Gastrocnemius medialis (tissue), 4 donors: ENCODE results near the gene ADGRL2. TPM values are rescaled to one million over a fixed set of nuclear protein-coding genes. Genes with fewer than 3 reads are reported as not detected.

Experiments
- ATAC-seq, 2 donors: fragments of 150-250 bp; one replicate each; pipeline ENCODE4 v1.9.1; 2016
- DNase-seq, 2 donors: peaks; one replicate each; pipeline ENCODE4 v3.0.0-alpha.2; 2019
- H3K27ac ChIP-seq, 4 donors: fragments of 200-600 bp; sonication (generic); 1 replicate in 1 of 4; 2 replicates in 3 of 4; pipeline ENCODE4 v1.5.1; 2016 to 2018; ENCODE audit warnings: mild to moderate bottlenecking in 2 of 4, moderate library complexity in 1 of 4
- H3K27me3 ChIP-seq, 3 donors: fragments of 200-600 bp; sonication (generic) in 2 of 3; 1 replicate in 1 of 3; 2 replicates in 2 of 3; pipeline versions ENCODE4 v1.5.1 to v1.6.0; 2016 to 2019; ENCODE audit warnings: mild to moderate bottlenecking in 1 of 3, moderate library complexity in 1 of 3
- H3K36me3 ChIP-seq, 2 donors: fragments of 200-600 bp; sonication (generic) in 1 of 2; one replicate each; pipeline ENCODE4 v1.5.1; 2017 to 2018
- H3K4me1 ChIP-seq, 2 donors: fragments of 200-600 bp; sonication (generic) in 1 of 2; one replicate each; pipeline ENCODE4 v1.5.1; 2016 to 2017; ENCODE audit warnings: mild to moderate bottlenecking in 2 of 2
- H3K4me3 ChIP-seq, 4 donors: fragments of 200-600 bp; sonication (generic) in 3 of 4; 1 replicate in 1 of 4; 2 replicates in 3 of 4; pipeline ENCODE4 v1.5.1; 2016 to 2019; ENCODE audit warnings: mild to moderate bottlenecking in 2 of 4
- H3K9me3 ChIP-seq, 3 donors: fragments of 200-600 bp; sonication (generic) in 2 of 3; 1 replicate in 1 of 3; 2 replicates in 2 of 3; pipeline ENCODE4 v1.5.1; 2016 to 2019
- POLR2A ChIP-seq, 2 donors: fragments of 450-650 bp; IDR thresholded peaks; one replicate each; pipeline ENCODE4 v1.6.1; 2017; ENCODE audit warnings: antibody characterized with exemption in 2 of 2, mild to moderate bottlenecking in 2 of 2, moderate library complexity in 2 of 2
- in situ Hi-C, 4 donors: fragments of 200-750 bp; cut with MboI; loops; one replicate each; pipeline versions ENCODE4 v1.15.0 to v1.8.0; 2017; ENCODE audit warnings: low sequenced_read_pairs in 4 of 4
- intact Hi-C: fragments of 100-400 bp; cut with DNase I; formaldehyde crosslinking; loops from one replicate; pipeline ENCODE4 v1.15.1; 2023; ENCODE audit warnings: low total_unique reads
- total RNA-seq, 4 donors: library from RNA; depleted of rRNA; stranded (reverse); fragments of >200 nt; gene quantifications; one replicate each; pipeline versions ENCODE4 v1.1.0 to v1.2.3, GENCODE V29; 2016
- TF ChIP-seq, protein P1 (sequence below), 5 experiments: fragments of 450-650 bp in 3 of 5; fragments of 200-600 bp in 2 of 5; sonication (generic) in 2 of 5; IDR thresholded peaks in 4 of 5; conservative IDR thresholded peaks in 1 of 5; 1 replicate in 4 of 5; 2 replicates in 1 of 5; pipeline ENCODE4 v1.5.1; 2016 to 2019; ENCODE audit warnings: antibody characterized with exemption in 5 of 5, mild to moderate bottlenecking in 3 of 5, moderate library complexity in 3 of 5

The ADGRL2 gene
- total RNA-seq, 4 donors from 2014 or later = 4.5 to 9.7 (median 6.8) TPM

DNA sequence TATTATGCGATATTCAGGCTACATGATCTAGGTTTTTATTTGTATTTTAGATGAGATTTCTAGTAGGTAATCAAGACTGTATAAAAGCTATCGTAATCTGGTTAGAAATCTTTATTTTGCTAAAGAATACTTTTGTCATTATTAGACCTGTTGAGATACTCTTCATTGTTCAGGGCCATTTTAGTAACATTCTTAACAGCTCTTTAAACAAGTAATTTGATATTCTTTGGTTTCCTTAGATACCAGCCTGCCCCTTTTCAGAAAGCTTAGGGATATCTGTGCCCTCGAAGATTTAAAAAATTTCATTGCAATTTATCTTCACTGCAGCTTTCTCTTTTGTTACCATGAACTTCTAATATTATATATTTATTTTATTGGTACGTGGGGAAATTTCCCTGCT, 18.9 kb downstream of the ADGRL2 start:
- no peak overlapping the region for H3K4me3 ChIP-seq
- TF ChIP-seq, protein P1, sequence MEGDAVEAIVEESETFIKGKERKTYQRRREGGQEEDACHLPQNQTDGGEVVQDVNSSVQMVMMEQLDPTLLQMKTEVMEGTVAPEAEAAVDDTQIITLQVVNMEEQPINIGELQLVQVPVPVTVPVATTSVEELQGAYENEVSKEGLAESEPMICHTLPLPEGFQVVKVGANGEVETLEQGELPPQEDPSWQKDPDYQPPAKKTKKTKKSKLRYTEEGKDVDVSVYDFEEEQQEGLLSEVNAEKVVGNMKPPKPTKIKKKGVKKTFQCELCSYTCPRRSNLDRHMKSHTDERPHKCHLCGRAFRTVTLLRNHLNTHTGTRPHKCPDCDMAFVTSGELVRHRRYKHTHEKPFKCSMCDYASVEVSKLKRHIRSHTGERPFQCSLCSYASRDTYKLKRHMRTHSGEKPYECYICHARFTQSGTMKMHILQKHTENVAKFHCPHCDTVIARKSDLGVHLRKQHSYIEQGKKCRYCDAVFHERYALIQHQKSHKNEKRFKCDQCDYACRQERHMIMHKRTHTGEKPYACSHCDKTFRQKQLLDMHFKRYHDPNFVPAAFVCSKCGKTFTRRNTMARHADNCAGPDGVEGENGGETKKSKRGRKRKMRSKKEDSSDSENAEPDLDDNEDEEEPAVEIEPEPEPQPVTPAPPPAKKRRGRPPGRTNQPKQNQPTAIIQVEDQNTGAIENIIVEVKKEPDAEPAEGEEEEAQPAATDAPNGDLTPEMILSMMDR (IDR thresholded peaks at IDR 0.05 in 4 of 5, conservative IDR thresholded peaks at IDR 0.05 in 1 of 5) = no peak
- TF ChIP-seq POLR2A (IDR thresholded peaks at IDR 0.05) = no peak
- ATAC-seq (no peak), DNase-seq (no peak)
- no peaks in the 10 kb centered on the region for H3K27me3 ChIP-seq
- H3K36me3 ChIP-seq = no peaks in the 10 kb centered on the region
- no peaks in the 10 kb centered on the region for H3K9me3 ChIP-seq
- no peaks in the 10 kb centered on the region for H3K4me1 ChIP-seq
- in situ Hi-C loops = no loop called here
- intact Hi-C loops = loop anchor here (10.0 kb wide), 1 partner anchor 105 kb away; no protein-coding TSS in a partner anchor
- H3K27ac ChIP-seq = no peak overlapping the region

DNA sequence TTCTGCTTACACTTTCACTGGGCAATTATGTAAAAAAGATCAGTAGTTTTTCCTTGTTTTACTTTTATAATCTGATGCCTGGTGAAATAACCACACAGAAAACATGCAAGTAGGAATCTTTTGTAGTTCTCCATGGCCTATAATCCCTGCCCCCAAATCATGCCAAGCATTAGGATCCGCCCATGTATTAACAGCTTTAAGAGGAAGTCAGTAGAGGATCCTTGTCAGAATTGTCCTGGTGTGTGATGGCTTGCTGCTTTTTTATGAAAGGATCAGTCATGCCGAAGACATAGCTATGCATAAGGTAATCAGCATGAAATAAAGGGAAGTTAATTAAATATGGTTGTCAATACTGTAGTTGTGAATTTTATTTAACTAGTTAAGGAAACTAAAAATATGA, 20.0 kb downstream of the ADGRL2 start:
- ATAC-seq (no peak), DNase-seq (no peak)
- intact Hi-C loops = no loop called here
- in situ Hi-C loops = no loop called here
- Histone ChIP-seq H3K4me1 (no peaks in the 10 kb centered on the region), H3K4me3 (no peak overlapping the region), H3K27me3 (no peaks in the 10 kb centered on the region), H3K9me3 (no peaks in the 10 kb centered on the region), H3K36me3 (no peaks in the 10 kb centered on the region), H3K27ac (no peak overlapping the region)
- TF ChIP-seq POLR2A (IDR thresholded peaks at IDR 0.05) = no peak
- TF ChIP-seq, protein P1 (IDR thresholded peaks at IDR 0.05 in 4 of 5, conservative IDR thresholded peaks at IDR 0.05 in 1 of 5) = no peak

DNA sequence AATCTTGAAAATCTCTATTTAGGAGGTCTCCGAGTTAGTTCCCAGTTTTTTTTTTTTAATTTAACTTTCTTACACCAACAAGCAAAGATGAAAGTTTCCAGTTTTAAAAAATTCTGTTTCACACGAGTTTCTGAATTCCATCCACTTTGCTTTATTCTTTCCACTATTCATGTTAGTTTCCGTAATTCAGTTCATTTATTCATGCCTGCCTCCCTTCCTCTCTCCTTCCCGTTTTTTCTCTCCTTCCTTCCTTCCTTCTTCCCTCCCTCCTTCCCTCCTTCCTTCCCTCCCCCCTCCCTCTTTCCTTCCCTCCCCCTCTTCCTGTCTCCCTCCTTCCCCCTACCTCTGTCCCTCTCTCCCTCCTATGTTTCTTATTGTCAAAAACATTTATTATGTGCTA, 22.3 kb downstream of the ADGRL2 start:
- TF ChIP-seq, protein P1 (IDR thresholded peaks at IDR 0.05 in 4 of 5, conservative IDR thresholded peaks at IDR 0.05 in 1 of 5) = no peak
- no peak for TF ChIP-seq POLR2A (IDR thresholded peaks at IDR 0.05)
- Histone ChIP-seq H3K36me3 (no peaks in the 10 kb centered on the region), H3K27me3 (no peaks in the 10 kb centered on the region), H3K27ac (no peak overlapping the region), H3K4me1 (no peaks in the 10 kb centered on the region), H3K4me3 (no peak overlapping the region), H3K9me3 (no peaks in the 10 kb centered on the region)
- in situ Hi-C loops (no loop called here), intact Hi-C loops (no loop called here)
- DNase-seq (no peak), ATAC-seq (no peak)

DNA sequence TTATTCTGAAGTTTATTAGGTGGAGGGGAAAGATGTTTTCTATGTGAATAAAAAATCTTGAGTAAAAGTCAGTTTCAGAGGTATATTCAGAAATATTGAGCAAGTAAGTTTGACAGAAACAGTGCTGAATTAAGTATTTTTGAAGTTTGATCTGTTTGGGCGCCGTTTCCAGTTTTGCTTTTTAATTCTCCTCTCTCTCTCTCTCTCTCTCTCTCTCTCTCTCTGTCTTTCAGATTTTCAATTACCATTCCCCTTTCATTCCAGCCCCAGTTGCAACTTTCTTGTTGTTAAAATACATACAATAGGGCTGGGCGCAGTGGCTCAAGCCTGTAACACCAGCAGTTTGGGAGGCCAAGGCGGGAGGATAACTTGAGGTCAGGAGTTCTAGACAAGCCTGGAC, 24.0 kb downstream of the ADGRL2 start:
- DNase-seq = no peak
- H3K36me3 ChIP-seq = no peaks in the 10 kb centered on the region
- no peaks in the 10 kb centered on the region for H3K27me3 ChIP-seq
- no peak for ATAC-seq
- in situ Hi-C loops (no loop called here), intact Hi-C loops (no loop called here)
- no peak overlapping the region for H3K27ac ChIP-seq
- TF ChIP-seq, protein P1 (IDR thresholded peaks at IDR 0.05 in 4 of 5, conservative IDR thresholded peaks at IDR 0.05 in 1 of 5) = no peak
- no peak for TF ChIP-seq POLR2A (IDR thresholded peaks at IDR 0.05)
- H3K9me3 ChIP-seq = no peaks in the 10 kb centered on the region
- H3K4me1 ChIP-seq = no peaks in the 10 kb centered on the region
- H3K4me3 ChIP-seq = no peak overlapping the region

DNA sequence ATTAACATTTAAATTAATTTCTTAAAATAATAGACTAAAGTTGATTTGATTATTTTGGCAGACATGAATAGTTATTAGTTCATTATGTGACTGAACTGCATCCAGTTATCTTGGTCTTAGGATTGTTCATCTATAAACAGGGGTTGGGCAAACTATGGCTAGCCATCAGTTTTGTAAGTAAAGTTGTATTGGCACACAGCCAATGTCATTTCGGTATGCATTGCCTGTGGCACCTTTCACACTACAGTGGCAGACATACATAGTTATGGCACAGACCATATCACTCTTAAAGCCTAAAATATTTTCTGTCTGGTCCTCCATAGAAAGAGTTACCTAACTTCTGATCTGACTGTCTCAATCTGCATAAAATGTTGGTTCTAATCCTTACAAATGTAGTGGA, 27.2 kb downstream of the ADGRL2 start:
- ATAC-seq (no peak), DNase-seq (no peak)
- no peak overlapping the region for H3K27ac ChIP-seq
- in situ Hi-C loops (no loop called here), intact Hi-C loops (no loop called here)
- no peaks in the 10 kb centered on the region for H3K36me3 ChIP-seq
- H3K4me3 ChIP-seq = no peak overlapping the region
- TF ChIP-seq POLR2A (IDR thresholded peaks at IDR 0.05) = no peak
- TF ChIP-seq, protein P1 (IDR thresholded peaks at IDR 0.05 in 4 of 5, conservative IDR thresholded peaks at IDR 0.05 in 1 of 5) = no peak
- no peaks in the 10 kb centered on the region for H3K27me3 ChIP-seq
- H3K9me3 ChIP-seq = no peaks in the 10 kb centered on the region
- no peaks in the 10 kb centered on the region for H3K4me1 ChIP-seq
